Brain microvascular endothelial cell (primary cell): ENCODE results near the gene TOGARAM2.

Source experiments
- DNase-seq: peaks from one replicate; pipeline ENCODE4 v3.0.0-alpha.2; 2020
- H3K27ac ChIP-seq: fragments of 250-450 bp; sonication (Bioruptor Pico); 2 replicates; pipeline ENCODE4 v1.5.1; 2020; ENCODE audit warnings: mild to moderate bottlenecking, moderate library complexity
- H3K27me3 ChIP-seq: fragments of 250-450 bp; sonication (Bioruptor Pico); replicated peaks from 2 replicates; pipeline ENCODE4 v1.5.1; 2020; ENCODE audit warnings: mild to moderate bottlenecking
- H3K36me3 ChIP-seq: fragments of 250-450 bp; sonication (Bioruptor Pico); replicated peaks from 2 replicates; pipeline ENCODE4 v1.5.1; 2020; ENCODE audit warnings: mild to moderate bottlenecking
- H3K4me3 ChIP-seq: 2 replicates; pipeline ENCODE4 v1.5.1; 2011; ENCODE audit warnings: low read depth, mild to moderate bottlenecking, control low read depth, low read length, moderate library complexity
- in situ Hi-C: cut with HindIII; loops from 2 replicates; pipeline ENCODE4 v1.10.0; 2017; ENCODE audit warnings: low sequenced_read_pairs, low pct_ligation_motif_present
- TF ChIP-seq, protein P1 (sequence below): IDR thresholded peaks from 2 replicates; pipeline ENCODE4 v1.5.1; 2011; ENCODE audit warnings: low read depth, mild to moderate bottlenecking, moderate library complexity, low read length, control low read depth, inconsistent platforms; ENCODE audit errors: missing control alignments

TOGARAM2 gene

DNA sequence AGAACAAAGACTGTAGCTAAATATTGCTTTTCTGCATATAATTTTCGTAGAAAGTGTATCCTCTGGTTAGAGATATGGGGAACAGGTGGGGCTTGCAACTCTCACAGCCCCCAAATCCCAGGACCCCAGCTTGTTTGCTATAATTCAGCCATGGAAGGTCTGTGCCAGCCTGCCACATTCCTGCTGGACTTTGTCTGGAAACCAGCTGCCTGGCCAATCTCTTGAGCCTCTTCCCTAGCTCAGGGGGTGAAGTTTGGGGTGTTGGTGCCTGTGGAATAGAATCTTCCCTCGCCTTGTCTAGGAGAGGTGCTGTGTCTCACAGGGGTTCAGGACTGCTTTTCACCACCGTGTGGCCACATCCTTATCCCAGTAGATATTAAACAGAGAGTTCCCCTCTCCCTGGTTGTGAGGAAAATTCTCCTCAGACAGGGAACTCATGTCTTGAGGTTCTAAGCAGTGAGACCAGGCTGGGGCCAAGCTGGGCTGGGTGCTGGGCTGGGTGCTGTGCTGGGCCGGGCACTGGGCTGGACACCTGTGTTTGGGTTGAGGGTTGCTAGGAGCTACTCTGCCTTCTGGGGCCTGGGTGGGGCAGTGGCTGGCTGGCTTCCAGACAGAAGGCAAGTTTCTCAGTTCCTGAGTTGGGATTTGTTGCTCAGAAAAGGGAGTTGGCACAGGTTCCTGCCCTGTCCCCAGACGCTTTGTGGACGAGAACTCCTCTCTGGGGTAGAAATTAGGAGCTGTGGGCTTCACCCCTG lies 12.3 kb downstream of the TOGARAM2 start:
- TF ChIP-seq, protein P1, sequence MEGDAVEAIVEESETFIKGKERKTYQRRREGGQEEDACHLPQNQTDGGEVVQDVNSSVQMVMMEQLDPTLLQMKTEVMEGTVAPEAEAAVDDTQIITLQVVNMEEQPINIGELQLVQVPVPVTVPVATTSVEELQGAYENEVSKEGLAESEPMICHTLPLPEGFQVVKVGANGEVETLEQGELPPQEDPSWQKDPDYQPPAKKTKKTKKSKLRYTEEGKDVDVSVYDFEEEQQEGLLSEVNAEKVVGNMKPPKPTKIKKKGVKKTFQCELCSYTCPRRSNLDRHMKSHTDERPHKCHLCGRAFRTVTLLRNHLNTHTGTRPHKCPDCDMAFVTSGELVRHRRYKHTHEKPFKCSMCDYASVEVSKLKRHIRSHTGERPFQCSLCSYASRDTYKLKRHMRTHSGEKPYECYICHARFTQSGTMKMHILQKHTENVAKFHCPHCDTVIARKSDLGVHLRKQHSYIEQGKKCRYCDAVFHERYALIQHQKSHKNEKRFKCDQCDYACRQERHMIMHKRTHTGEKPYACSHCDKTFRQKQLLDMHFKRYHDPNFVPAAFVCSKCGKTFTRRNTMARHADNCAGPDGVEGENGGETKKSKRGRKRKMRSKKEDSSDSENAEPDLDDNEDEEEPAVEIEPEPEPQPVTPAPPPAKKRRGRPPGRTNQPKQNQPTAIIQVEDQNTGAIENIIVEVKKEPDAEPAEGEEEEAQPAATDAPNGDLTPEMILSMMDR = no peak
- in situ Hi-C loops = no loop called here
- Histone ChIP-seq H3K27ac (no peak overlapping the region), H3K36me3 (no peaks in the 10 kb centered on the region), H3K27me3 (no peaks in the 10 kb centered on the region), H3K4me3 (no peak overlapping the region)
- no peak for DNase-seq

DNA sequence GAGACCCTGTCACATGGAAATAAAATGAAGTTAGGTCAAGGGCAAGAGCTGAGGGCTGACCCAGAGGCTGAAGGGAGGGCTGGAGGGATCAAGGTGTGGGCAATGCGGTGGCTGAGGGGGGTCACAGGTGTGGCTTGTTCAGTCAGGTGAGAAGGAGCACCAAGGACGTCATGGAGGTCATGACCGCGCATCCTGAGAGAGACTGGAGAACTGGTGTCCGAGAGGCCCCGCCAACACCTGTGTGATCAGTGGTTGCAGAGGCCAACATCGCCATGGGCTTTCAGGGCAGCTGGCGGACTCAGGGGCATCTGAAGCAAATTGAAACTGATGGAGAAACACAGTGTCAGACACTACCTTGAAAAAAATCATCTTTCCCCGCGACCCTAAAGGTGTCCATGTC lies 13.0 kb downstream of the TOGARAM2 start:
- Histone ChIP-seq H3K36me3 (no peaks in the 10 kb centered on the region), H3K27ac (no peak overlapping the region), H3K27me3 (no peaks in the 10 kb centered on the region), H3K4me3 (no peak overlapping the region)
- TF ChIP-seq, protein P1 = no peak
- in situ Hi-C loops = no loop called here
- no peak for DNase-seq

DNA sequence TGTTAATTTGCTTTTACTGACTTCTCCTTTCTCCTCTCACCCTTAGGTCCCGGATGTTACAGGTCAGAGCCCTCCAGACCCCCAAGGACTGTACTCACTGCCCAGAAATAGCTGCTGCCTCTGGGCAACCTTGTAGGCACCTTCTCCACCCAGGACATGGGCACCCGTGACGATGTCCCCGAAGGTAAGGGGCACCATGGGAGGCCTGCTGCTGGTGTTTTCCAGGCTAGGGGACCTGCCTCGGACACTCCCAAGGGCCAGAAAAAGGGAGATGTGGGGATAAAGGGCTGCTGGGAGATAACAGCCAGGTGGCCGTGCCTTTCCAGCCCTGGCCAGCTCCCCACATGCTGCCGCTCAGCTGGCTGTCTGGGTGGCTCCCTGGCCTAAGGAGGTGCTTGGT lies 13.6 kb downstream of the TOGARAM2 start:
- Histone ChIP-seq H3K27me3 (no peaks in the 10 kb centered on the region), H3K4me3 (no peak overlapping the region), H3K36me3 (no peaks in the 10 kb centered on the region), H3K27ac (no peak overlapping the region)
- in situ Hi-C loops = no loop called here
- TF ChIP-seq, protein P1 = no peak
- no peak for DNase-seq

DNA sequence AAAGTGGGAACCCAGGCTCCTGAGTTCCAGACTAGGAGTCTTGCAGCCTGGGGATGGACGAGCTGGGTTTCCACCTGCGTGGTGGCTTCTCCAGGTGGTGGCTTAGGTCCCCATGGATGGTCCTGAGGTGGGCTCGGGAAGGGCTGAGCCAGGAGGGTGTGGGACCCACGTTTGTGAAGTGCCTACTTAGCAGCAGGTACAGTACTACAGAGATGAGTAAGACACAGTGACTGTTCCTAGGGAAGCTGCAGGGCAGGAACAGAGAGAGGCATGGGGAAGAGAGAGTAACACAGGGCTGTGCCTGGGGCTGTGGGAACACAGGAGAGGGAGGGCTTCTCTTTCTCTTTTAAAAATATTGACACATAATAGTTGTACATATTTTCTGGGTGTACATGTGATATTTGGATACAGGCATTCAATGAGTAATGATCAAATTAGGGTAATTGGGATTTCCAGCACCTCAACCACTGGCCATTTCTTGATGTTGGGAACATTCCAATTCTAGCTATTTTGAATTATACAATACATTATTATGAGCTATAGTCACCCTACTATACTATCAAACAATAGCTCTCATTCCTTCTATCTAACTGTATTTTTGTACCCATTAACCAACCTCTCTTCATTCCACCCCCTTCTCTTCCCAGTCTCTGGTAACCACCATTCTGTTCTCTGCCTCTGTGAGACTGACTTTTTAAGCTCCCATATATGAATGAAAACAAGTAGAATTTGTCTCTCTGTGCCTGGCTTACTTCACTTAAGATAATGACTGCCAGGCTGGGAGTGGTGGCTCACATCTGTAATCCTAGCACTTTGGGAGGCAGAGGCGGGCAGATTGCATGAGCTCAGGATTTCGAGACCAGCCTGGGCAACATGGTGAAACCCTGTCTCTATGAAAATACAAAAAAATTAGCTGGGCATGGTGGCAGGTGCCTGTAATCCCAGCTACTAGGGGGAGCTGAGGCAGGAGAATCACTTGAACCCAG lies 15.0 kb downstream of the TOGARAM2 start:
- H3K27me3 ChIP-seq = no peaks in the 10 kb centered on the region
- no peak overlapping the region for H3K4me3 ChIP-seq
- DNase-seq = no peak
- TF ChIP-seq, protein P1 = no peak
- no peaks in the 10 kb centered on the region for H3K36me3 ChIP-seq
- no peak overlapping the region for H3K27ac ChIP-seq
- in situ Hi-C loops = no loop called here

DNA sequence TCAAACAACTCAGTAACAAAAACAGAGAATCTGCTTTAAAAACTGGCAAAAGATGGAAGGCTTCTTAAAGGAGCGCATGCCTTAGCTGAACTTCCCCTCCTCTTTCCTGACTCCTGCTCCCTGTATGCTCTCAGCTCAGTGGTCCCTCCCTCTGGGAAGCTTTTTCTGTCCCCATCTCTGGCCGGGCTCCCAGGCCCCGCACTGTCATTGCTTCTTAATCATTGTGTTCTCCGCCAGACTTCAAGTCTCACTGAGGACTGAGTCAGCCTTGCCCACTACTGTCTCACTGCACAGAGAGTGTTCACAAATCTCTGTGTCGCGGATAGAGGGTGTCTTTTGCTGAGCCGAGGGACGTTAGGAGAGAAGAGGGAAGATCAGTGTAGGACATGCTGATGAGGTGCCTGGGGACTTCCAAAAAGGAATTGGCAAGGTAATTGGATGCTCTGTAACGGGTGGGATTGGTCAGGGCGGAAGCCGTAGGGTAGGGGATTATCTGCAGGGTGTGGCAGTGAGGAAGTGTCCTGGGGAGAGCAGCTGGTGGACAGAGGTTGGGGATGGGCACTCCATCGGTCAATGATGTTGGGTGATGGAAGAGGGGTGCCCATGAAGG lies 16.2 kb downstream of the TOGARAM2 start:
- DNase-seq = peak; percentile 40
- H3K27me3 ChIP-seq = no peaks in the 10 kb centered on the region
- H3K27ac ChIP-seq = no peak overlapping the region
- TF ChIP-seq, protein P1 = no peak
- H3K4me3 ChIP-seq = no peak overlapping the region
- in situ Hi-C loops = no loop called here
- H3K36me3 ChIP-seq = no peaks in the 10 kb centered on the region
